GM19324 (cell line): ENCODE measurements around the gene PBX3.

Experiments used
- ATAC-seq: cut with Tn5 transposase; IDR thresholded peaks from one replicate; pipeline ENCODE4 v1.9.1; 2021; ENCODE audit warnings: mild to moderate bottlenecking, moderate library complexity; ENCODE audit not compliant: unreplicated experiment, low FRiP score

PBX3 gene

DNA sequence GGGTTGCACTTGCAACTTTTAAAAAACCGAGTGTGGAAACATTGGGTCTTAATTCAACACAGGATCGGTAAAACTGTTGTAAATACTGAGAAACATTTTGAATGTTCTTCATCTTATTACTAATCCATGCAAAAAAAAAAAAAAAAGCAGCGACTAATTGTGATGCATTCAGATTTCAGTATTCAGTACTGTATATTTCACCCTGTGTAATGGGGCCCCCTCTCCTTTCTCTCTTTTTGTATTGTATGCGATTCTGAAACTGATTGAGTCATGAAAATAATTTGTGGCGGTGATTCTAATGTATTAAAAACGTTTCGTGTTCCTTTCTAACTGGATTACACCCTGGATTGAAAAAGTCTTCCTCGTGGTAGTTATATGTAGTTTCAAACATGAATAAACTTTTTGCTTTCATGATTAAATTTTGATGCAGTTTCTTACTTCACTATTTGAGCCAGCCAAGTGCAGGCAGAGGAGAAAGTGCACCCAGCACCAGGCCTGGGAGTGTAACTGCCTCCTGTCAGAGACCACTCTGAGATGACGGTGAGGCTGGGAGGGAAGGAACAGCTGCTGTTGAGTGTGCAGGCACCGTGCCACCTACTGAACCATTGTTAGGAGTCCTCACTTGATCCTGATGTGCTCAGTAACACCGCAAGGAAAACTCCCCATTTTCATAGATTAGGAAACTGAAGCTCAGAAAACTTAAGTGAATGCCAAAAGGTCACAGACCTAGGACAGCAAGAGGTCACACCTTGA lies 220.0 kb downstream of the PBX3 start:
- no peak for ATAC-seq

DNA sequence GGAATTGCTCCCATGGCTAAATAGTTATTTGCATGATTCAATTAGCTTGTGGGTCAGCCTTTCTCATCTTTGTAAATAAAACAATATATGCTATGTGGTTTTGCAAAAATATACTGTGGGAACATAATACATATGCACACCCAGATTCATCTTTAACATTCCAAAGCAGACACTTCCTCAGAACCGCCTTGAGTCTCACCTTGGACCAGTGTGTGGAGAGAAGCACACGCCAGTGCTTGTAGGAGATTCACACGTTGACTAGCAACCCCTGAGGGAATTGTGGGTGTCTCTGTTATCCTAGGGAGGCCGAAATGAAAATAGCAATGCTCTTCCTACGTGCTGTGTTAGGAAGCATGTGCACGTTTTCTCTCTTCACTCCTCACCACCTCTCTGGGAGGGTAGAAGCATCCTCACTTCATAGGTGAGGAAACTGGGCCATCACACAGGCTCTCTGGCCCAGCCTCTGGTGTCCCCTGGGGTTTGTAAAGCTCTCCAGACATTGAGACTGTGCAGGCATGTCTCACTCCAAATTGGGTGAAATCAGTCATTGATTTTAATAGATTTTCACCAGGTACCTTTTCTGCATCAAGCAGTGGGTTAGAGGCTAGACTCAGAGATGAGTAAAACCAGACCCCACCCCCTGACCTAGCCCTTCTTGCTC lies 221.7 kb downstream of the PBX3 start:
- no peak for ATAC-seq

DNA sequence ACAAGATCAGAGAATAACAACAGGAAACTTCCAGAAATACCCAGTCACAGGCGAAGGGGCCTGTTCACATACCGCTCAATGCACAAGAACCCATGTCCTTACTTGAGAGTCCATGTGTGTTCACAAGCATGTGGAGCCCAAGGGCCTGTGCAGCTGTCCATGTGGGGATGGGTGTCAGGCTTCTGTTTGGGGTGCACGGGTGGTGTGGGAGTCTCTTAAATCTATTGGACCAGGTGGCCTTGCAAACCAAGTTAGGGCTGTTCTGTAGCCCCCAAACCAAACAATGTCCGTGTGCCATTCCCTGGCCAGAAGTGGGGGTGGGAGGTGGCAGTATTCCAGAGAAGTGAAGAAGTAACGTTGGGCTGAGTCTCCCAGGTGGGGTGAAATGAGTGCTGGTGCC lies 222.3 kb downstream of the PBX3 start:
- ATAC-seq = no peak

DNA sequence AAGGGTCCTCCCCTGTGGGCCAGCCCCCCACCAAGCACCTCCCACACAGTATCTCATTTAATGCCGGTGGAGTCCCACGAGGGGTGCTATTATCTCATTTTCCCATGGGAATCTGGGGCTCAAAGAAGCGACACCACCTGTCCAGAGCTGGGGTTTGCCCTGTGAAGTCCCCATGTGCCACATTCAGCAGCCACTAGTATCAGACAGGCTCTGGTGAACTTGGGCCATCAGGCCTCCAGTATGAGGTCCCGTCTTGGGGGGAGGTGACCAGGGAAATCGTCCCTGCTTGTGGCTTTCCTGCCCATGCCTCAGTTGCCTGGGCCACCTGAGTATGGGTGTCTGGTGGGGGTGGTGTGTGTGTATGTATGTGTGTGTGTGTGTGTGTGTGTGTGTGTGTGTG lies 222.7 kb downstream of the PBX3 start:
- ATAC-seq = no peak

DNA sequence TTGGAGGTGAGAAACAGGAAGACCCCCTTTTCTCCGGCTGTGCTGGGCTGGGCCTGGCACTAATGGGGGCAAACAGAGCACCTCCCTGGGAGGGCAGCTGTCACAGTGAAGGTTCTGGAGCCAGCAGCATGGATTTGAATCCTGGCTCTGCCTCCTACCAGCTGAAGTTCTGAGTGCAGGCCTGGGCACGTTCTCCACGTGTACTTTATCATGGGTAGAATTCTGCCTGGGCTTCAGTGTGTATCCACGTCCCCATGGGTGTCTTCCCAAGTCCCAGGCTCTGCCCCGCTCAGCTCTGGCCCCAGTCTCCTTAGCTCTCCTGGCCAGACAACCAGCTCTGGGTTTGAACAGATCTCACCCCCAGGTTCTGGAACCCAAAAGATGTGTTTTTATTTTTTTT lies 223.2 kb downstream of the PBX3 start:
- ATAC-seq = no peak

DNA sequence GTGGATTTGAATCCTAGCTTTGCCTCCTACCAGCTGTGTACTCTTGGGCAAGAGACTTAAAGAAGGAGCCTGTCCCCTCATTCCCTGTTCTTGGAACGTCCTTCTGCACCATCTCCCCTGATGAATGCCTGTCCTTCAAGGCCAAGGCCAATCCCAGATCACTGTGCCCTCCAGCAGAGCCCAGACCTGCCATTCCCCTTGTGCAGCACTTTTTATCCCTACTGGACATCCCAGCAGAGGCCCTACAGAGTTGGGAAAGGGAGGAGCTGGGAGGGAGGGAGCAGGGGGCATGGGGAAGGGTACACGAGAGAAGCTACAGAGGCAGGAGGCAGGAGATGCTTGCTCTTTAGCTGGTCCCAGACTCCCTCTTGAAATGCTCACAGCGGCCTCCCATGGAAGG lies 223.9 kb downstream of the PBX3 start:
- no peak for ATAC-seq

DNA sequence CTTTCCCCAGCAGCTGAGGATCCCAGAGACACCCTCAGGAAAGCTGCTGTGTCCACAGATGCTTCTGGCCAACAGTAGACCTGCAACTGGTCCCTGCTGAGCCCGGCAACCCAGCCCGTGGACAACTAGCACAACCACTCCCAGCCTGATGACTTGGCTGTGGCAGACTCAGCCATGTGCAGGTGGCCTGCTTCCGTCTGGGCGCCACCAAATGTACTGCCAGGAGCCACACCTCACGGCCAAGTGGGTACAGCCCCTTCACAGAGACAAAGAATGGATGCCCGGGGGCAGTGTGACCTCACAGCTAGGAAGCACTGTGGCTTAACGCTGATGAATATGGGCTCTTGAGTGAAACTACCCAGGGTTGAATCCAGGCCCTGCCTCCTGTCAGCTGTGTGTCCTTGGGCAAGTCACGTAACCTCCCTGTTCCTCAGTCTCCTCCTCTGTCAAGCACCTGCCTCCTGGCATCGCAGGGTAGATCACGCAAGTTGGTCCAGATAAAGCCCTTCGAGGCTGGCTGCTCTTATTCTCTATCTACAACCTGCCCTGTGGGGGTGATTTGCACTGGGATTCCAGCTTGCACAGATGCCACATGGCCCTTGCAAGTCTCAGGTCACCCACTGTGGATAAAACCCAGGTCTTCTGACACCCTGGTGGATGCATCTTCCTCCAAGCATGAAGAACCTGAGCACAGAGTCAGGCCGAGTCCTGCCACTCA lies 225.0 kb downstream of the PBX3 start:
- ATAC-seq = no peak

DNA sequence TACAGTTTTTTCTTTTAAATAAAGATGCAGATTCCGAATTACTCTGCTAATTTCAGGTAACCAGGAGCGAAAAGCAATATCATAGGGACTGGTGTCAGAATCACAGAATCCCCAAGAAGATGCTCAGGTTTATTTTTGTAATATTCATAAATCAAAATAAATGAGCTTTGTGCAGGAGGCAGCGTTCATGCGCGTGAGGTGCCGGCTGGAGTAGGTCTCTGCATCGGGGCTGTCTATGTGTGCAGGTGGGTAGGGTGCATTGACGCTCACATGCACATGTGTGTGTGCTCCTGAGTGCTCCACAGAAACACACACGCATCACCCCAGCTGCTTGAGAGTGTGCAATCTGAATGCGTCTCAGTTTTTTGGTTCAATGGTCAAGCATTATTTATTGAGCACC lies 226.4 kb downstream of the PBX3 start:
- no peak for ATAC-seq

DNA sequence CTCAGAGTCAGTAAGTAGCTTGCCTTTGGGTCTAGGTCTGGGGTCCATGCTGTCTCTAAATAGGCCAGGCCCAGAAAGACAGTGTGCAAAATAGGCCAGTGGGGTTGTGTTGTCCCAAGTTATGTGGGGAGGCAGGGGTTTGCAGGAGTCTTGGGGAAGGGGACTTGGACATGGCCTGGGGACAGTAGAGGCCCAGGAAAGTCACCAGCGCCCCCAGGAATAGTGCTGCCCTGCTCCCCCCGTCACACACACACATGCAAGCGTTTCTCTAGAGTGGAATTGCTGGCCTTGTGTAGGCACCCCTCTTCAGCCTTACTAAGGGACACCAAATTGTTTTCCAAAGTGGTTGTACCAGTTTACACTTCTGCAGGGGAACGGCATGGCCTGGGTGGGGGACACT lies 227.5 kb downstream of the PBX3 start:
- no peak for ATAC-seq

DNA sequence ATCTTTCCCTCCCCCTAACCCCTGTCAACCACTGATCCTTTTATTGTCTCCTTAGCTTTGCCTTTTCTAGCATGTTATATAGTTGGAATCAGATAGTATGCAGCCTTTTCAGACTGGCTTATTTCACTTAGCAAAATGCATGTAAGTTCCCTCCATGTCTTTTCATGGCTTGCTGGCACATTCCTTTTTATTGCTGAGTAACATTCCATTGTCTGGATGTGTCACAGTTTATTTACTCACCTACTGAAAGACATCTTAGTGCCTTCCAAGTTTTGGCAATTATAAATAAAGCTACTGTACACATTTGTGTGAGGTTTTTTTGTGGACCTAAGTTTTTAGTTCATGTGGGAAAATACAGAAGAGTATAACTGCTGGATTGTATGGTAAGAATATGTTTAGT lies 230.1 kb downstream of the PBX3 start:
- no peak for ATAC-seq

DNA sequence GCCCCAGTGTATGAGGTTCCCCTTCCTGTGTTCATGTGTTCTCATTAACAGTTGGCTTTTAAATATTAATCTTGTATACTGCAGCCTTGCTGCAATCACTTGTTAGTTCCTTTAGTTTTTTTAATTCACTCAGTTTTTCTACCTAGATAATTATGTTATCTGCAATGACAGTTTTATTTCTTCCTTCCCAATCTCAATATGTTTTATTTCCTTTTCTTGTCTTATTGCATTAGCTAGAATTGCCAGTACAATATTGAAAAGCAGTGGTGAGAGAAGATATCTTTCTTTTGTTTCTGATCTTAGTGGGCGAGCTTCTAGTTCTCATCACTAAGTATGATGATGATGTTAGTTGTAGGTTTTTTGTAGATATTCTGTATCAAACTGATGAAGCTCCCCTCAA lies 232.2 kb downstream of the PBX3 start:
- no peak for ATAC-seq

DNA sequence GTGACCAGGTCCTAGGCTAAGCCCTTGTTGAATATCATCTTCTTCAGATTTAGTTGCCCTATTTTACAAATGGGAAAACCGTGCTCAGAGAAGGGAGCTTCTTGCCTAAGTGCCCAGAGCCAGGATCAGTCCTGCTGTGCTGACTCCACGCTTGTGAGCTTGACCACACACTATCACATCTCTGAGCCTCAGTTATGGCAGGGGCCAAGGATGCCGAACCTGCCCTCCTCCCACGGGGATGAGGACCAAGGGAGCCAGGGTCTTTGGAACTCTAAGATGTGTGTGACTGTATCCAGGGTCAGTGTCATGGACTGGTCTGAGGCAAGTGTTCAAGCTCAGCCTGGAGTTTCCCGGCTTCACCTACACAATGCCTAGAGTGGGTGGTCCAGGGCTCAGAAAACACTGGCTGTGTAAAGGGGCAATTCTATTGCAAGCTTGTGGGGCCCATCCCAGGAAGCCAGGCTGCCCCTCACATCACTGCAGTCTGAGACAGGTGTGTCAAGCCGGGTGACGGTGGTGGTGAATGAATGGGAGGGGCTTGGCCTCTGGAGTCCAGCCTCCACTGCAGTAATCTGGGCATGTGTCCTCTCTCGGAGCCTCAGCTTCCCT lies 235.7 kb downstream of the PBX3 start:
- ATAC-seq = no peak

DNA sequence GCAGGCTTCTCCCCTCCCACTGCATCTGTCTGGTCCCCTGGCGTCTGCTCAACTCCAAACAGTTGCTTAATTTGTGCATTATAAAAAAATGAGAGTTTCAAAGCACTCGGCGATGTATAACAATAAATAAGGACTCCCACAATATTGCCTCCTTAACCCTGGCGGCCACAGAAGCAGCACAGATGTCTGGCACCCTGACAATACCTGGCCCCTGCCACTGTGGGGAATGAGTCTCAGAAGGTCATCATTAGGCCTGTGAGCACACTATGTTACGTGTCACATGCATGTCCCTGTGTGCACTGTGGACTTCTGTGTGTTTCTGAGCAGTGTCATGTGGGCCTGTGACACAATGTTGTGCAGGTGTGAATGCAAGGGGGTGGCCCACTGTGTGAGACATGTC lies 236.5 kb downstream of the PBX3 start:
- ATAC-seq = no peak

DNA sequence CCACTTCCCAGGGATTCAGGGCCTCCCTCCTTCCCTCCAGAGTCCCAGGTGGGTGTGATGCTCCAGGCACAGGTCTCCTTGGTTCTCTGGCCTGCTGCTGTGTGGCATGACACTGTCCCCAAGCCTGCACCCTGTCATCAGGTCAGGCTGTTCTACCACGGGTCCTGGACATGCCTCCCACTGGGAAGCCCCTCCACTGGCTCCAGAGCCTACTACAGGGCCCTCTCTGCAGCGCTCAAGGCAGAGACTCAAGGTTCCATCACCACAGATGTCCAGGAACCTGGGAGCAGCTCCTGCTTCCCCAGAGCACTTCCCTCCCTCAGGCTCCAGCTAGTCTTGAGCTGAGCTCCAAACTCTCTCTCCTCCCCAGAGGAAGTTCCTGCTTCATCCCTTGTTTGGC lies 237.3 kb downstream of the PBX3 start:
- ATAC-seq = no peak

DNA sequence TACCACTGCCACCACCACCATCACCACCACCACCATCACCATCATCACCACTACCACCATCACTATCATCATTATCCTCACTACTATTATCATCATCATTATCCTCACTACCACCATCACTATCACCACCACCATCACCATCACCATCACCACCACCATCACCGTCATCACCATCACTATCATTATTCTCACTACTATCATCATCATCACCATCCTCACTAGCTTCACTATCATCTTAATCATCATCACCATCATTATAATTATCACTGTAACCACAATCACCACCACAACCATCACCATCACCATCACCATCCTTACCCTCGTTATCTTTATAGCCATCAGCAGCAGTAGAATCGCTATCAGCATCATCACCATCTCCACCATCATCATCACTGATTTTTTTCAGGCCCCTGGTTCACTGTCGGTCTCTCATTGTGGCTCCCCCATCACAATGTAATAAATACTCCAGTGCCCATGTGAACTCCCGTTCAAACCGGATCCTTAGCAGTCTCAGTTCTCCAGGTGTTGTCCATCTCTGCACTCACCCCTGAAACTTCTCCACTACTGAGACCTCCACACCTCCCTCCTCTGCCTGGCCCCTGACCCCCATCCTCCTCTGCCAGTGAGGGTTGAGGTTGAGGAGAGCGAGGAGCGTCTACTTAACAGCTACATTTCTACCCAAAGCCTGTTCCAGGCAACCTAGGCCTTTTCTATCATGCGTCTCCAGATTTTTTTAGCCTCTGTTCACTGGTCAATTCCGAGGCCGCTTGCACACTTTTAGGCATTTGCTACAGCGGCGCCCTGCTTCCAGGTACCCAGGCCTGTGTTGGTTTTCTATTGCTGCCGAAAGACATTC lies 238.2 kb downstream of the PBX3 start:
- ATAC-seq = no peak

DNA sequence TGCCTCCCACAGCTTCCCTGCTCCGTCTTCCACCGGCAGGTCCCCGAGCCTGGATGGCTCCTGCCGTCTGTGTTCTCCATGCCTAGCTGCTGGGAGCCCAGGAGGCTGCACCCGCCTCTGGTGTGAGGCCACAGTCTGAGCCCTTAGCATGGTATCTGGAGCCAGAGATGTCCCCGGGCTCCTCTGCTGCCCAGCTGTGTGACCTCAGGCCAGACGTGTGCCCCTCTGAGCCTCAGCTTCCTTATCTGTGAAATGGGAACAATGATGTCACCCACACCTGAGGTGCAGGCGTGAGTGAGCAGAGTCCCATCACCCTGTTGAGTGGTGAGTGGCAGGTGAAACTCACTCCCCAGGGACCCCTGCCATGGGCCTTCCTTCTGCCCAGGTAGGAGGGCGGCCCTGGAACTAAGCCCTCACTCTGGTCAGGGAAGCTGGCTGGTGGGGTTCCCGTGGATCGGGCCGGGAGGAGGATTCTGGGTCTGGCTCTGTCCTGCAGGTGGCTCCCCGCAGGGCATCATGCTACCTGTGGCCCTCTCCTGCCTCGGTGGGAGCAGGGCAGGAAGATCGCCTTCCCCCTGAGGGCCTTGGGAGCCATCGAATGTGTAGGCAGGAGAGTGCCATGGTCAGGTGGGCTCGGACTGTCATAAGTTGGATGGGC lies 239.0 kb downstream of the PBX3 start:
- ATAC-seq = no peak

DNA sequence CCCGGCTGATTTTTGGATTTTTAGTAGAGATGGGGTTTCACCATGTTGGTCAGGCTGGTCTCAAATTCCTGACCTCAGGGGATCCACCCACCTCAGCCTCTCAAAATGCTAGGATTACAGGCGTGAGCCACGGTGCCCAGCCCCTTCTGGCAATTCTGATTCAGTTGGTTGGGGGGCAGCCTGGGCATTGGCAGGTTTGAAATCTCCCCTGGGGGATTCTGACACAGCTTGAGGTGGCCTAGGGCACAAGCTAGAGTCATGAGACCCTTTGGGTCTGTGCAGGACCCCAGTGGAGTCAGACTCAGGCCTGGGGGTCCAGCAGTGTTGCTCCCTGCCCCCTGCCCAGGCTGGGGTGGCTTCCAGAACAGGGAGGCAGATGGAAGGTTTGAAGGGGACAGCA lies 239.8 kb downstream of the PBX3 start:
- ATAC-seq = no peak

DNA sequence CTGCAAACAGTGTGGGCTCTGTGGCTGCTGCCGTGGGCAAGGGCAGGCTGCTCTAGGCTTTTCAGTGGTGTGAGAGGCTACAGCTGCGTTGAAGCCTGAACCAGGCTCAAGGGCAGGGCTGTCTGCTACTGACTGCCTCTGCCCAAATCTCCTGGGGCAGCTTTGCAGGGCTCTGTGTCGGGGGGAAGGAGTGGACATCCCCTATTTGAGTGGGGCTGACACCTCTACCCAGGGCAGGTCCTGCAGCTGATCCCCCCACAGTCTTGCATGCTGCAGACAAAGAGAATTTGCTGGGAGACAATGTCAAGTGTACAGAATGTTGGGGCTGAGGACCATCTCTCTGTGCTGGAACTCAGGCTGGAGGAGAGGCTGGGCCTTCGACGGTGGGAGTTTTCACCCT lies 240.2 kb downstream of the PBX3 start:
- no peak for ATAC-seq

DNA sequence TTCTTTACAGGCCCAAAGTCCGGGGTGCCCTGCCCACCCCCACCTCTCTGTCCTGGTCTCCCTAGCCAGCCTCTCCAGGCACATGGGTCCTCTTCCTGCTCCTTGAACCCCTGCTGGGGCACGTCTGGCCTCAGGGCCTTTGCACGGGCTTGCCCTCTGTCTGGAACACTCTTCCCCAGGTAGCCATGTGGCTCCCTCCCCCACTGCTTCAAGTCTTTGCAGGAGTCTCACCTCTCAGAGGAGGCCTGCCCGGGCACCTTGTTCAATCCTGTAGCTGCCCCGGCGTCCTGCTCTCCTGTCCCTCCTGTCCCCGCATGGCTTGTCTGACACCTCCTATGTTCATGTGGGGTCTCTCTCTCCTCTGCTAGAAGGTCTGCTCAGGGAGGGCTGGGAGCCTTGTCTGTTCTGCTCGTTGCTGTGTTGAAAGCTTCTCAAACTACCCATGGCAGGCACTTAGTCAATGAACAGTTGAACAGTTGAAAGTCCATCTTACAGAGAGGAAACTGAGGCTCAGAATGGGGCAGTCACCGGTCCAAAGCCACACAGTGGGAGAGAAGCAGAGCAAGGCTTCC lies 241.4 kb downstream of the PBX3 start:
- ATAC-seq = no peak

DNA sequence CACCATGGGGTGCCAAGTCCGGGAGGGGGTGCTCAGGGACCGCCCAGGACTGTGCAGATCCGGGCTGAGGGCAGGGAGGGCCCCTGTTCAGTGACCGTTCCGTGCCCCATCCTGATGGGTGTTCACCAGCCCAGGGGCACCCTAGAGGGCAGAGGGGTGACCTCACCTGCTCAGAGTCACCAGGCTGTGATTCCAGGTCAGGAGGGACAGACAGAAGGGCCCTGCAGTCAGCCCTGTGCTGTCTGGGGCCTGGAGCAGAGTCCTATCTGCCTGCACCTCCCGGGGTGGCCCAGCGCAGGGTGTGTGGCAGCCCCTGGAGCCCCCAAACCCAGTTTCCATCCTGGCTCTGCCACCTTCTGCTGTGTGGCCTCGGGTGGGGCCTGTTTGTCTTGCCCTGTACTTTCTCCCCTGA lies 241.9 kb downstream of the PBX3 start:
- ATAC-seq = no peak
